Gastroesophageal sphincter (tissue), 4 donors: Measurements from ENCODE around the gene SIMC1. TPM values are rescaled to one million over a fixed set of nuclear protein-coding genes. Genes with fewer than 3 reads are reported as not detected.
A peak's percentile ranks its signal among the peaks of the same experiment; 100 is the strongest.

Source experiments
- ATAC-seq: fragments of 150-250 bp; one replicate; pipeline ENCODE4 v1.9.1; 2016; ENCODE audit warnings: mild to moderate bottlenecking, moderate library complexity
- H3K27ac ChIP-seq, 4 donors: fragments of 200-600 bp; sonication (generic) in 3 of 4; 1 replicate in 3 of 4; 2 replicates in 1 of 4; pipeline ENCODE4 v1.5.1; 2016 to 2019
- H3K27me3 ChIP-seq: fragments of 200-600 bp; sonication (generic); one replicate; pipeline ENCODE4 v1.5.1; 2019
- H3K36me3 ChIP-seq, 2 donors: fragments of 200-600 bp; sonication (generic); one replicate each; pipeline ENCODE4 v1.5.1; 2019; ENCODE audit warnings: control low read depth in 1 of 2
- H3K4me1 ChIP-seq, 3 donors: fragments of 200-600 bp; sonication (generic); 1 replicate in 2 of 3; 2 replicates in 1 of 3; pipeline ENCODE4 v1.5.1; 2016 to 2019; ENCODE audit warnings: control low read depth in 2 of 3
- H3K4me3 ChIP-seq, 2 donors: fragments of 200-600 bp; sonication (generic); one replicate each; pipeline ENCODE4 v1.5.1; 2019; ENCODE audit warnings: mild to moderate bottlenecking in 1 of 2, moderate library complexity in 1 of 2
- H3K9me3 ChIP-seq, 3 donors: fragments of 200-600 bp; sonication (generic); one replicate each; pipeline ENCODE4 v1.5.1; 2017 to 2019; ENCODE audit warnings: control low read depth in 2 of 3
- CTCF ChIP-seq, 4 experiments: fragments of 200-600 bp in 2 of 4; fragments of 450-650 bp in 2 of 4; sonication (generic) in 1 of 4; IDR thresholded peaks; one replicate each; pipeline ENCODE4 v1.5.1; 2017 to 2019; ENCODE audit warnings: antibody characterized with exemption in 4 of 4, mild to moderate bottlenecking in 2 of 4, moderate library complexity in 2 of 4
- EP300 ChIP-seq: sonication (generic); formaldehyde crosslinking; IDR thresholded peaks from one replicate; pipeline ENCODE4 v1.6.1; 2017; ENCODE audit warnings: antibody characterized with exemption, mild to moderate bottlenecking
- POLR2A ChIP-seq, 2 donors: fragments of 450-650 bp; IDR thresholded peaks; one replicate each; pipeline ENCODE4 v1.6.1; 2017; ENCODE audit warnings: antibody characterized with exemption in 2 of 2, mild to moderate bottlenecking in 2 of 2, moderate library complexity in 1 of 2
- POLR2AphosphoS5 ChIP-seq: sonication (generic); formaldehyde crosslinking; IDR thresholded peaks from one replicate; pipeline ENCODE4 v1.6.1; 2017; ENCODE audit warnings: antibody characterized with exemption
- WGBS, 2 donors: methylation state at CpG; one replicate each; pipeline ENCODE4 v1.1.5; 2018; ENCODE audit warnings: low coverage in 1 of 2; 5-methylcytosine and 5-hydroxymethylcytosine counted together
- total RNA-seq, 4 donors: library from RNA; depleted of rRNA; stranded (reverse); fragments of >200 nt; gene quantifications; one replicate each; pipeline ENCODE4 v1.1.0, GENCODE V29; 2016

SIMC1 gene
- total RNA-seq, 4 donors from 2014 or later: 11.2 to 84.5 (median 32.7) TPM

DNA sequence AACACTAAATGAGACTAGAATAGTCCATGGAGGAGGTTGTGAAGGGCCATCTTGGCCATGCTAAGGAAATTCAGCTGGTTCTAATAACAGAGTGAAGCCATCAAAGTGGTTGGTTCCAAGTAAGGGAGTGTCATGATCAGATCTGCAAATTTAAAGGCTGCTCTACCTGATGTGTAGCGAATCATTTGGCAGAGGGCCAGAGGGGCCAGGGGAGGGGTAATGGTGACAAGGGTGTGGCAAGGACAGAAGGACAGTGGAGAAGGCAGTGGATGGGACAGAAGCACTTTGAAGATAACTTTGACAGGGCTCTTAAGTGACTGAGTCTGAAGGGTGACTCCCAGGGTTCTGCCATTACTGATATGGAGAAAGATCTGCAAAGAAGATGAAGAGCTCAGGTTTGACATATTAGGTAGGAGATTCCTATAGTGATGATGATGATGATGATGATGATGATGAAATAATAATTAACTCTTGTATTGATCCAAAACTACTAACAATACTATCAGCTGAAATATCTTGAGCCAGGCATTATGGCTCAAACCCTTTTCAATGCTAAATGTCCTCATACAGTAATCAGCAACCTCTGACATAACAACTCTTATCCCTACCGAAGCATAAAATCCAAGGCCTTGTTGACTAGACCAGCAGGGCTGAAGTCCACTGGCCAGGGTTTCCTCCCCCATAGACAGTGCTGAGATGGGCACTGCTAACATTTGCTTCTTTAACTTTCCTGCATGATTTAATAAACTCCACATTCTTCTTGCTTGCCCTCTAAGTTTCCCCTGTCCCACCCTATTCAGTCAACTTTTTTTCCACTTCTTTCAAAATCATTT lies 103.3 kb downstream of the SIMC1 start:
- H3K4me1 ChIP-seq: peaks cover 0 to 19% (median 0%) of the 10 kb centered on the region in 3 donors
- WGBS, 2 donors: 83 to 100% methylated on average over 2 of the region's 2 CpGs
- peaks cover 2 to 52% of the 10 kb centered on the region in 2 donors for H3K36me3 ChIP-seq
- no peak overlapping the region for H3K27ac ChIP-seq
- no peaks in the 10 kb centered on the region for H3K27me3 ChIP-seq
- ATAC-seq: no peak
- H3K4me3 ChIP-seq: no peak overlapping the region
- no peaks in the 10 kb centered on the region for H3K9me3 ChIP-seq
- TF ChIP-seq CTCF (IDR thresholded peaks at IDR 0.05): no peak
- TF ChIP-seq EP300: no peak
- TF ChIP-seq POLR2AphosphoS5: no peak
- no peak for TF ChIP-seq POLR2A (IDR thresholded peaks at IDR 0.05)

DNA sequence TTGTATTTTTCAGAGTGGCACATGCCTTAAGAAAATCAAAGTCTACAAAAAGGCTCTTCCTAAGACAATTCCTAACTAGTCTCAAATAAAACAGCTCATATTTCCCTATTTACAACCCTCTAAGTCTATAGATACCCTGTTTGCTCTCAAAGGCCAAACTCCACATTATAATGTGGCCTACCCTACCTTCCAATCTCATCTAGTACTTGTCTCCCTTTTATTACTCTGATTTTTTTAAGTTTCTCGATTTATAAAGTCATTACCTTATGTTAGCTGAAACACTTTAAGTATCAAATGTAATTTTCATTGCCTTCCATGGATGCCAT lies 103.9 kb downstream of the SIMC1 start:
- no peak overlapping the region for H3K4me3 ChIP-seq
- peak overlapping the region in 1 of 4 donors; percentile 54 for H3K27ac ChIP-seq
- no peak for TF ChIP-seq POLR2AphosphoS5
- TF ChIP-seq POLR2A (IDR thresholded peaks at IDR 0.05): no peak
- no peak for TF ChIP-seq EP300
- no peak for TF ChIP-seq CTCF (IDR thresholded peaks at IDR 0.05)
- H3K9me3 ChIP-seq: no peaks in the 10 kb centered on the region
- peaks cover 2 to 52% of the 10 kb centered on the region in 2 donors for H3K36me3 ChIP-seq
- no peaks in the 10 kb centered on the region for H3K27me3 ChIP-seq
- 80 to 100% methylated on average over 1 of the region's 1 CpG for WGBS, 2 donors
- ATAC-seq: no peak
- H3K4me1 ChIP-seq: peaks cover 0 to 19% (median 0%) of the 10 kb centered on the region in 3 donors

GRCh38 chr5:176342766-176343458 lies 104.7 kb downstream of the SIMC1 start:
- H3K27ac ChIP-seq: peak overlapping the region in 1 of 4 donors; percentile 54
- peaks cover 0 to 19% (median 0%) of the 10 kb centered on the region in 3 donors for H3K4me1 ChIP-seq
- no peak for ATAC-seq
- H3K4me3 ChIP-seq: no peak overlapping the region
- H3K36me3 ChIP-seq: peaks cover 2 to 52% of the 10 kb centered on the region in 2 donors
- no peak for TF ChIP-seq POLR2A (IDR thresholded peaks at IDR 0.05)
- TF ChIP-seq CTCF (IDR thresholded peaks at IDR 0.05): no peak
- TF ChIP-seq EP300: no peak
- no peak for TF ChIP-seq POLR2AphosphoS5
- H3K27me3 ChIP-seq: no peaks in the 10 kb centered on the region
- no peaks in the 10 kb centered on the region for H3K9me3 ChIP-seq
- WGBS, 2 donors: 26 to 38% methylated on average over 2 of the region's 2 CpGs

DNA sequence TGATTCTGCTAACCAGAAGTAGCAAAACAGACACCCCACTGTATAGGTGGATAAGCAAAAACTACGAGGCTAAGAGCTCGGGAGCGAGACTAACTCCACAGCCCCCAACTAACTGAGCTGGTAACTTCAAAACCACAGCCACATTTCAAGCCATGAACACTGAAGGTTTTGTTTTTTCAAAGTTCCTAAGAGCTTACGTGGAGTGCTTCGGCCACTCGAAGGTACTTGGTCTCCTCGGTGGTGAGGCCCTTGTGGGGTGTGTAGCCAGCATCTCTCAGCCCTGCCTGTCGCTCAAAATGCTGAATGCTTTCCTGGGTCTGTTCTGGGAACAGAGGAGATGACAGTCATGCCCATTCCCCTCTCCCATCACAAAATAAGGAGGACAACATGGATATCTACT lies 112.2 kb downstream of the SIMC1 start:
- H3K4me3 ChIP-seq: no peak overlapping the region
- H3K9me3 ChIP-seq: no peaks in the 10 kb centered on the region
- no peak overlapping the region for H3K27ac ChIP-seq
- H3K27me3 ChIP-seq: no peaks in the 10 kb centered on the region
- H3K4me1 ChIP-seq: peaks cover 0 to 3% (median 0%) of the 10 kb centered on the region in 3 donors
- TF ChIP-seq EP300: no peak
- no peak for TF ChIP-seq POLR2A (IDR thresholded peaks at IDR 0.05)
- no peak for TF ChIP-seq POLR2AphosphoS5
- TF ChIP-seq CTCF (IDR thresholded peaks at IDR 0.05): no peak
- peaks cover 0 to 100% of the 10 kb centered on the region in 2 donors for H3K36me3 ChIP-seq
- WGBS, 2 donors: 100% methylated on average over 1 of the region's 8 CpGs; no CpG with 5 or more reads in 1 of the 2 donors
- no peak for ATAC-seq
